Measurements from ENCODE around the gene MAPK1.

The MAPK1 gene

DNA sequence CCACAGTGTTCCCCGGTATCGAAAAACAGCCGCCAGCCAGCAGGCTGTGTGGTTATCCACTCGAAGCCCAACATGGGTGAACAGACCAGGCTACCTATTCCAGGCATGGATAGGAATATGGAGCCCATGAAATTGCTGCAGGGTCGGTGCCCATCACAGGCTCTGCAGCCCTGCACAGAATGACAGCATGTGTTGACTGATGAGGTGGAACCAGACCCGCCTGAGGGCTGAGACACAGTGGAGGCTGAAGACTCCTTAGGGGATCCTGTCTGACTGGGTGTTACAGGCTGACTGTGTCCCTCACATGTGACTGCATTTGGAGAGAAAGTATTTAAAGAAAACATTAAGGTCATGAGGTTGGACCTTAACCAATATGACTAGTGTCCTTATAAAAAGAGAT, 125.7 kb downstream of the MAPK1 start:
- H3K4me3 ChIP-seq (replicated peaks; ENCODE audit: low read depth, low read length), result no peak overlapping the region
- TF ChIP-seq, protein P1, sequence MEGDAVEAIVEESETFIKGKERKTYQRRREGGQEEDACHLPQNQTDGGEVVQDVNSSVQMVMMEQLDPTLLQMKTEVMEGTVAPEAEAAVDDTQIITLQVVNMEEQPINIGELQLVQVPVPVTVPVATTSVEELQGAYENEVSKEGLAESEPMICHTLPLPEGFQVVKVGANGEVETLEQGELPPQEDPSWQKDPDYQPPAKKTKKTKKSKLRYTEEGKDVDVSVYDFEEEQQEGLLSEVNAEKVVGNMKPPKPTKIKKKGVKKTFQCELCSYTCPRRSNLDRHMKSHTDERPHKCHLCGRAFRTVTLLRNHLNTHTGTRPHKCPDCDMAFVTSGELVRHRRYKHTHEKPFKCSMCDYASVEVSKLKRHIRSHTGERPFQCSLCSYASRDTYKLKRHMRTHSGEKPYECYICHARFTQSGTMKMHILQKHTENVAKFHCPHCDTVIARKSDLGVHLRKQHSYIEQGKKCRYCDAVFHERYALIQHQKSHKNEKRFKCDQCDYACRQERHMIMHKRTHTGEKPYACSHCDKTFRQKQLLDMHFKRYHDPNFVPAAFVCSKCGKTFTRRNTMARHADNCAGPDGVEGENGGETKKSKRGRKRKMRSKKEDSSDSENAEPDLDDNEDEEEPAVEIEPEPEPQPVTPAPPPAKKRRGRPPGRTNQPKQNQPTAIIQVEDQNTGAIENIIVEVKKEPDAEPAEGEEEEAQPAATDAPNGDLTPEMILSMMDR (IDR thresholded peaks at IDR 0.05; ENCODE audit: low read length, missing control alignments), result no peak
- DNase-seq (ENCODE audit: low read depth), result no peak

DNA sequence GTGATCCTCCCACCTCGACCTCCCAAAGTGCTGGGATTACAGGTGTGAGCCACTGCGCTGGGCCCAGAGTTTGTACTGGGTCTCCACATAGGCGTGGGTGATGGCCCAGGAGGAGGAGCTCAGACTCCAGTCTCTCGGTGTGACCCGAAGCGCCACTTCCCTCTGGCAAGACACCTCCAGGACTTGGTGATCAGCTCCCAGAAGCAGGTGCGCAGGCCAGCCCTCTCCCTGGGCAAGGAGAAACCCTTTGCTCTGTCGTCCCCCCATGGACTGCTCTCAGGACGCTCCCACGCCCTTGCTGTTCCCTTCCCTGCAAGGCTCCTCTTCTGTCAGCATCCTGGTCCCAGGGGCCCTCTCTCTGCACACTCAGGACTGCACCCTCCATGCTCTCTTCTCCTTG, 126.4 kb downstream of the MAPK1 start:
- no peak overlapping the region for H3K4me3 ChIP-seq (replicated peaks; ENCODE audit: low read depth, low read length)
- TF ChIP-seq, protein P1 (IDR thresholded peaks at IDR 0.05; ENCODE audit: low read length, missing control alignments), result no peak
- no peak for DNase-seq (ENCODE audit: low read depth)

DNA sequence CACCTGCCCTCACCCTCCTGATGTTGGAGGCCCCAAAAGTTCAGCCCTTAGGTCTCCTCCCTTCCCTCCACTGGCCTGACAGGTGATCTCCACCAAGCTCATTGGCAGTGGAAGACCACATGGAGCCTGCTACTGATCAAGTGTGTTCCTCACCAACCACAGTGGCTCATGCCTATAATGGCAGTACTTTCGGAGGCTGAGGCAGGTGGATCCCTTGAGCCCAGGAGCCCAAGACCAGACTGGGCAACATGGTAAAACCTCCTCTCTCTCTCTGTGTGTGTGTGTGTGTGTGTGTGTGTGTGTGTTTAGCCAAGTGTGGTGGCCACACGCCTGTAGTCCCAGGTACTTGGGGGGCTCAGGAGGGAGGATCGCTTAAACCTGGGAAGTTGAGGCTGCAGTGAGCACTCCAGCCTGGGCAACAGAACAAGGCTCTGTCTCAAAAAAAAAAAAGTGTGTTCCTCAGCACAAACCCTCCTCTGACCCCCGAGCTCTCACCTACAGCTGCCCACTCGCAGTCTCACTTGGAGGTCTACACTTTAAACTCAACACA, 127.5 kb downstream of the MAPK1 start:
- DNase-seq (ENCODE audit: low read depth), result no peak
- H3K4me3 ChIP-seq (replicated peaks; ENCODE audit: low read depth, low read length), result no peak overlapping the region
- TF ChIP-seq, protein P1 (IDR thresholded peaks at IDR 0.05; ENCODE audit: low read length, missing control alignments), result no peak

DNA sequence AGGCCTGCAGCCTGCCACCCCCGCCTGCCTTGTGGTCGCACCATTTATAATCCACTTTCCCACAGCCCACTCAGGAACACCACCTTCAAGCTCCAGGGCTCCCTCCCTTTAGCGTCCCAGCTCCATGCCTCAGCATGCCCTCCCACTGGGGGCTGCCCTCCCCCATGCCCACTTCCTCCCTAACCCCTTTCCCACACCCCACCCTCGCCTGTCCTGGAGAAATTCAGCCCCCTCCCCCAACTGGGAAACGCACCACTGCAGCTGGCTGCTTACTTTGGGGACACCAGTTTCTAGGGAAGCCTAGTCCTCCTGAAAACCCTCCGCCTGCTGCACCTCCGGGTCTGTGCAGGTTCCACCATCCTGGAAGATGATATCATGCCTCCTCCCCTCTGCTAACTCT, 128.5 kb downstream of the MAPK1 start:
- TF ChIP-seq, protein P1 (IDR thresholded peaks at IDR 0.05; ENCODE audit: low read length, missing control alignments), result no peak
- H3K4me3 ChIP-seq (replicated peaks; ENCODE audit: low read depth, low read length), result no peak overlapping the region
- no peak for DNase-seq (ENCODE audit: low read depth)

DNA sequence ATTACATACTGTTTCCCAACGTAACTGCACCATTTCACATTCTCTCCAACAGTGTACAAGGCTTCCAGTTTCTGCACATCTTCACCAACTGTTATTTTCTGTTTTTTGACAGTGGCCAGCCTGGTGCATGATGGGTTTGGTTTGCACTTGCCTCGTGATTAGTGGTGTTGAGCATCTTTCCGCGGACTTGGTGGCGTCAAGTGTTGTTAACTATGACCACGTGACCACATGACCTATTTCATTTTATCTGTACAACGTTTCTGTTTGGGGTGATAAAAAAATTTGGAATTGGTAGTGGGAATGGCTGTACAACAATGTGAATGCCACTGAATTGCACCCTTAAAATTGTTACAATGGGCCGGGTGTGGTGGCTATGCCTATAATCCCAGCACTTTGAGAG, 129.4 kb downstream of the MAPK1 start:
- DNase-seq (ENCODE audit: low read depth), result no peak
- H3K4me3 ChIP-seq (replicated peaks; ENCODE audit: low read depth, low read length), result no peak overlapping the region
- TF ChIP-seq, protein P1 (IDR thresholded peaks at IDR 0.05; ENCODE audit: low read length, missing control alignments), result no peak

DNA sequence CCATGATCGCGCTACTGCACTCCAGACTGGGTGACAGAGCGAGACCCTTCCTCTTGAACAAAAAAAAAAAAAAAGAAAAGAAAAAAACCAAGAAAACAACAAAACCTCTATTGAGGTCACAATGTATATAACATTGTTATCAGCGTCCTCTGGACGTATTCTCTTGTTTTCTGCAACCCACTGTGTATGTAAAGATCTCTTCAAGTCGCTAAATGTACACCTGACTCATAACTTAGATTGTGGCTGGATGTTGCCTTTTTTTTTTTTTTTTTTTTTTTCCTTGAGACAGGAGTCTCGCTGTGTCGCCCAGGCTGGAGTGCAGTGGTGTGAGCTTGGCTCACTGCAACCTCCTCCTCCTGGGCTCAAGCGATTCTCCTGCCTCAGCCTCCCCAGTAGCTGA, 130.5 kb downstream of the MAPK1 start:
- no peak for DNase-seq (ENCODE audit: low read depth)
- TF ChIP-seq, protein P1 (IDR thresholded peaks at IDR 0.05; ENCODE audit: low read length, missing control alignments), result no peak
- H3K4me3 ChIP-seq (replicated peaks; ENCODE audit: low read depth, low read length), result no peak overlapping the region

DNA sequence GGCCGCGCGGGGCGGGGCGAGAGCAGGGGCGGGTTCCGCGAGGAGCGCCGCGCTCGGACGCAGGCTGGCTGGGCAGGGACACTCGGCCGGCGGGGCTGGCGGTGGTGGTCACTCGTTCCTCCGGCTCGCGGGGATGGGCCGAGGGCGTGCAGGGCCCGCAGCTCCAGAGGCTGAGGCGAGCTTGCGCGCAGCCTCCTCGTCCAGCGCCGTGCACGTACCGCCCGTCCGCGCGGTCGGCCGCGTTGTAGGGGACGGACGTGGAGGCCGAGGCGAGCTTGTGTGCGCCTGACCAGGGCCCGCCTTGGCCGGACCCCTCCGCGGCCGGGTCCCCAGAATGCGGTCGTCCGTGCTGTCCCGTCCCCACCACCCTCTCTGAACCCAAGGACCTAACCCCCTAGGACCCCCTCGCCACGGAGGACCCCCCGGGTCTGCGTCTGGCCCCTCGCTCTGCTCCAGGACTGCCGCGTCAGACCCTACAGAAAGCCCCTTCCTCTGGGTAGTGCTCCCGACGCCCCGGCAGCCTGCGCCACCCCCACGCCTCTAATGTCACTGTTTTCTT, 131.3 kb downstream of the MAPK1 start:
- TF ChIP-seq, protein P1 (IDR thresholded peaks at IDR 0.05; ENCODE audit: low read length, missing control alignments), result no peak

More for the DNA sequence above, 131.3 kb downstream of the MAPK1 start:
- DNase-seq (ENCODE audit: low read depth), result no peak
- H3K4me3 ChIP-seq (replicated peaks; ENCODE audit: low read depth, low read length), result peak overlapping the region; percentile 49
